Measurements from ENCODE around the gene PRKCH. TPM values are rescaled to one million over a fixed set of nuclear protein-coding genes. Genes with fewer than 3 reads are reported as not detected.

The PRKCH gene
- total RNA-seq, 1 experiment from 2014 or later = 2.7 TPM

DNA sequence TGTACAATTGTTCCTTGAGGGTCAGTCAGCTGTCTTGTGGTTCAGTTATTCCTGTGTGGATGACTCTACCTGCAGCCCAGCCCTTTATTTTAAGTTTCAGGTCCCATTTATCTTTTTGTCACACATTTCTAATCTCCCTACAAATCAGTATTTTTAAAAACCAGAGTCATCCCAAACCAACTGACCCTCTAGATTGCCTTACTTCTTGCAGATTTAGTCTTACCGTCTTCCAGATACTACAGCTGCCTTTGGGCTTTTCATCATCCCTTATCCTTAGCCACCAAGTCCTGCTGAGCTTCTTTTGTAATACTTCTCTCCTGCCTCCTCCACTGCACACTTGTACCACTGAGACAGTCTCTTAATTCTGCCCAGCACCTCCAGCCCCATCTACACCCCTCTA is 54.9 kb downstream of the PRKCH start:
- no peak for ATAC-seq
- Histone ChIP-seq H3K9me3 (ENCODE audit: control insufficient read depth, insufficient read depth, low read depth, low read length) (no peaks in the 10 kb centered on the region), H3K4me3 (ENCODE audit: low read depth in 2 of 2, low read length in 2 of 2) (no peak overlapping the region), H3K27ac (ENCODE audit: low read length) (no peak overlapping the region), H3K36me3 (ENCODE audit: control insufficient read depth, insufficient read depth, low read length) (no peaks in the 10 kb centered on the region), H3K27me3 (ENCODE audit: control insufficient read depth, insufficient read depth, low read length) (no peaks in the 10 kb centered on the region), H3K4me1 (ENCODE audit: control insufficient read depth, insufficient read depth, low read length) (no peaks in the 10 kb centered on the region)
- in situ Hi-C loops (cut with HindIII; ENCODE audit: low pct_unique_long_range_greater_than_20kb, low sequenced_read_pairs) = no loop called here
- intact Hi-C loops (cut with micrococcal nuclease; ENCODE audit: unreplicated experiment) = no loop called here
- POLR2A ChIA-PET = interaction anchor here (0.6 kb wide), 1 partner anchor 10 kb away, joined by 4 read pairs; no protein-coding TSS in a partner anchor
- BruUV-seq (replicated peaks) = no TSS peak
- DNase-seq (ENCODE audit: low read depth, low spot score) = no peak
- CTCF ChIA-PET = no interaction called here
- TF ChIP-seq POLR2AphosphoS5 (IDR thresholded peaks at IDR 0.05; ENCODE audit: low read depth, low read length) (no peak), SIN3A (IDR thresholded peaks at IDR 0.05; ENCODE audit: borderline replicate concordance, insufficient read depth, low read depth, low read length) (no peak), TCF7L2 (IDR thresholded peaks at IDR 0.05; ENCODE audit: low read depth, low read length) (no peak), REST (IDR thresholded peaks at IDR 0.05; ENCODE audit: insufficient read depth in 1 of 2, low read depth in 2 of 2, low read length in 1 of 2) (no peak)
- TF ChIP-seq, protein P1, sequence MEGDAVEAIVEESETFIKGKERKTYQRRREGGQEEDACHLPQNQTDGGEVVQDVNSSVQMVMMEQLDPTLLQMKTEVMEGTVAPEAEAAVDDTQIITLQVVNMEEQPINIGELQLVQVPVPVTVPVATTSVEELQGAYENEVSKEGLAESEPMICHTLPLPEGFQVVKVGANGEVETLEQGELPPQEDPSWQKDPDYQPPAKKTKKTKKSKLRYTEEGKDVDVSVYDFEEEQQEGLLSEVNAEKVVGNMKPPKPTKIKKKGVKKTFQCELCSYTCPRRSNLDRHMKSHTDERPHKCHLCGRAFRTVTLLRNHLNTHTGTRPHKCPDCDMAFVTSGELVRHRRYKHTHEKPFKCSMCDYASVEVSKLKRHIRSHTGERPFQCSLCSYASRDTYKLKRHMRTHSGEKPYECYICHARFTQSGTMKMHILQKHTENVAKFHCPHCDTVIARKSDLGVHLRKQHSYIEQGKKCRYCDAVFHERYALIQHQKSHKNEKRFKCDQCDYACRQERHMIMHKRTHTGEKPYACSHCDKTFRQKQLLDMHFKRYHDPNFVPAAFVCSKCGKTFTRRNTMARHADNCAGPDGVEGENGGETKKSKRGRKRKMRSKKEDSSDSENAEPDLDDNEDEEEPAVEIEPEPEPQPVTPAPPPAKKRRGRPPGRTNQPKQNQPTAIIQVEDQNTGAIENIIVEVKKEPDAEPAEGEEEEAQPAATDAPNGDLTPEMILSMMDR (IDR thresholded peaks at IDR 0.05) = no peak

DNA sequence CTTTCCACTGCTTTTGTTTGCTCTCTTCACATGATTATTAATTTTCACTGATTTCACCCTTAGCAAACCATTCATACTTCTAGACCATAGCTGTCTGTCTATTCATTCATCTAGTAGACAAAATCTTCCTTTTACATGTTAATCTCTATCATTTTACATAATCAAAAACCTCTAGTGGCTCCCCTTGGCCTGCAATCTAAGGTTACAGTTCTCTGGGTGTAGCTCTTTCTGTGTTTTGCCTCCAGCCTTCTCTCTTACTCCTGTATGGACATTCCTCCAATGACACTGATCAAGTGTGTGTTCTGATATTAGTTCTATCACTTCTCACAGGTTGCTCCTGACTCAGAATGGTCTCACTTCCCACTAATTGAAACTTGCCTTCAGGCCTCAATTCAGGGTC is 56.4 kb downstream of the PRKCH start:
- no TSS peak for BruUV-seq (replicated peaks)
- CTCF ChIA-PET = no interaction called here
- DNase-seq (ENCODE audit: low read depth, low spot score) = no peak
- ATAC-seq = no peak
- H3K27me3 ChIP-seq (ENCODE audit: control insufficient read depth, insufficient read depth, low read length) = no peaks in the 10 kb centered on the region
- POLR2A ChIA-PET = no interaction called here
- no peaks in the 10 kb centered on the region for H3K9me3 ChIP-seq (ENCODE audit: control insufficient read depth, insufficient read depth, low read depth, low read length)
- H3K4me1 ChIP-seq (ENCODE audit: control insufficient read depth, insufficient read depth, low read length) = no peaks in the 10 kb centered on the region
- intact Hi-C loops (cut with micrococcal nuclease; ENCODE audit: unreplicated experiment) (no loop called here), in situ Hi-C loops (cut with HindIII; ENCODE audit: low pct_unique_long_range_greater_than_20kb, low sequenced_read_pairs) (no loop called here)
- H3K4me3 ChIP-seq (ENCODE audit: low read depth in 2 of 2, low read length in 2 of 2) = no peak overlapping the region
- no peak overlapping the region for H3K27ac ChIP-seq (ENCODE audit: low read length)
- no peaks in the 10 kb centered on the region for H3K36me3 ChIP-seq (ENCODE audit: control insufficient read depth, insufficient read depth, low read length)
- TF ChIP-seq POLR2AphosphoS5 (IDR thresholded peaks at IDR 0.05; ENCODE audit: low read depth, low read length) (no peak), SIN3A (IDR thresholded peaks at IDR 0.05; ENCODE audit: borderline replicate concordance, insufficient read depth, low read depth, low read length) (no peak), REST (IDR thresholded peaks at IDR 0.05; ENCODE audit: insufficient read depth in 1 of 2, low read depth in 2 of 2, low read length in 1 of 2) (no peak), TCF7L2 (IDR thresholded peaks at IDR 0.05; ENCODE audit: low read depth, low read length) (no peak)
- TF ChIP-seq, protein P1 (IDR thresholded peaks at IDR 0.05) = no peak

All from Panc1 (cell line).